Activated B cell treated with CpG ODN at 0.5 μM for 24 hours (primary cell): Measurements from ENCODE around the gene GJB4. TPM values are rescaled to one million over a fixed set of nuclear protein-coding genes. Genes with fewer than 3 reads are reported as not detected.

Source experiments
- ATAC-seq: fragments of 200-7000 bp; cut with Tn5 transposase; one replicate; pipeline ENCODE4 v1.10.0; 2021; ENCODE audit warnings: low read depth, mild to moderate bottlenecking, moderate library complexity
- CTCF ChIA-PET: fragments of 350-600 bp; sonication (Branson Sonifier 250); formaldehyde crosslinking; loops from one replicate; lab custom pipeline; 2021; ENCODE audit warnings: antibody characterized with exemption; lab: Charles Lee
- POLR2A ChIA-PET: fragments of 350-600 bp; sonication (Branson Sonifier 250); formaldehyde crosslinking; loops from one replicate; lab custom pipeline; 2021; ENCODE audit warnings: antibody characterized with exemption; lab: Charles Lee
- DNase-seq: peaks from one replicate; pipeline ENCODE4 v3.0.0; 2022
- H3K27ac Mint-ChIP-seq: one replicate; pipeline ENCODE4 v1.8.0; 2020; ENCODE audit warnings: mixed read lengths
- H3K27me3 Mint-ChIP-seq: one replicate; pipeline ENCODE4 v1.8.0; 2021; ENCODE audit warnings: mixed read lengths
- H3K36me3 Mint-ChIP-seq: one replicate; pipeline ENCODE4 v1.8.0; 2021; ENCODE audit warnings: low read depth, mixed read lengths
- H3K4me1 Mint-ChIP-seq: one replicate; pipeline ENCODE4 v1.8.0; 2021; ENCODE audit warnings: mixed read lengths
- H3K4me3 Mint-ChIP-seq: one replicate; pipeline ENCODE4 v1.8.0; 2020; ENCODE audit warnings: mild to moderate bottlenecking, mixed read lengths
- H3K9me3 Mint-ChIP-seq: one replicate; pipeline ENCODE4 v1.8.0; 2020; ENCODE audit warnings: mixed read lengths
- intact Hi-C: fragments of 100-400 bp; cut with micrococcal nuclease; formaldehyde crosslinking; loops from one replicate; pipeline ENCODE4 v1.15.1; 2024
- total RNA-seq: library from RNA; stranded (reverse); gene quantifications from 2 replicates; pipeline ENCODE4 v1.2.3, GENCODE V29; 2022
- TF ChIP-seq, protein P1 (sequence below): fragments of 200-600 bp; IDR thresholded peaks from one replicate; pipeline ENCODE4 v1.8.0; 2022; ENCODE audit warnings: antibody characterized with exemption, mild to moderate bottlenecking

The GJB4 gene
- total RNA-seq, 1 donor from 2014 or later, result not detected

GRCh38 chr1:34746785-34747637 is 12.5 kb upstream of the GJB4 start:
- no peak for DNase-seq
- ChIA-PET CTCF (no interaction called here), POLR2A (no interaction called here)
- Mint-ChIP-seq H3K4me1 (no peaks in the 10 kb centered on the region), H3K9me3 (no peaks in the 10 kb centered on the region), H3K36me3 (no peaks in the 10 kb centered on the region), H3K4me3 (no peak overlapping the region), H3K27ac (no peak overlapping the region), H3K27me3 (peaks cover 8% of the 10 kb centered on the region)
- TF ChIP-seq, protein P1, sequence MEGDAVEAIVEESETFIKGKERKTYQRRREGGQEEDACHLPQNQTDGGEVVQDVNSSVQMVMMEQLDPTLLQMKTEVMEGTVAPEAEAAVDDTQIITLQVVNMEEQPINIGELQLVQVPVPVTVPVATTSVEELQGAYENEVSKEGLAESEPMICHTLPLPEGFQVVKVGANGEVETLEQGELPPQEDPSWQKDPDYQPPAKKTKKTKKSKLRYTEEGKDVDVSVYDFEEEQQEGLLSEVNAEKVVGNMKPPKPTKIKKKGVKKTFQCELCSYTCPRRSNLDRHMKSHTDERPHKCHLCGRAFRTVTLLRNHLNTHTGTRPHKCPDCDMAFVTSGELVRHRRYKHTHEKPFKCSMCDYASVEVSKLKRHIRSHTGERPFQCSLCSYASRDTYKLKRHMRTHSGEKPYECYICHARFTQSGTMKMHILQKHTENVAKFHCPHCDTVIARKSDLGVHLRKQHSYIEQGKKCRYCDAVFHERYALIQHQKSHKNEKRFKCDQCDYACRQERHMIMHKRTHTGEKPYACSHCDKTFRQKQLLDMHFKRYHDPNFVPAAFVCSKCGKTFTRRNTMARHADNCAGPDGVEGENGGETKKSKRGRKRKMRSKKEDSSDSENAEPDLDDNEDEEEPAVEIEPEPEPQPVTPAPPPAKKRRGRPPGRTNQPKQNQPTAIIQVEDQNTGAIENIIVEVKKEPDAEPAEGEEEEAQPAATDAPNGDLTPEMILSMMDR, result no peak
- no peak for ATAC-seq
- intact Hi-C loops, result no loop called here

- intact Hi-C loops, result no loop called here
- POLR2A ChIA-PET, result no interaction called here
- H3K9me3 Mint-ChIP-seq, result no peaks in the 10 kb centered on the region
- no peak overlapping the region for H3K4me3 Mint-ChIP-seq
- H3K27ac Mint-ChIP-seq, result no peak overlapping the region
- peaks cover 8% of the 10 kb centered on the region for H3K27me3 Mint-ChIP-seq
- no peaks in the 10 kb centered on the region for H3K36me3 Mint-ChIP-seq
- TF ChIP-seq, protein P1, result no peak
- ATAC-seq (no peak), DNase-seq (no peak)
- CTCF ChIA-PET, result no interaction called here
- H3K4me1 Mint-ChIP-seq, result no peaks in the 10 kb centered on the region
Measured at GRCh38 chr1:34747638-34747941, 11.9 kb upstream of the GJB4 start.

DNA sequence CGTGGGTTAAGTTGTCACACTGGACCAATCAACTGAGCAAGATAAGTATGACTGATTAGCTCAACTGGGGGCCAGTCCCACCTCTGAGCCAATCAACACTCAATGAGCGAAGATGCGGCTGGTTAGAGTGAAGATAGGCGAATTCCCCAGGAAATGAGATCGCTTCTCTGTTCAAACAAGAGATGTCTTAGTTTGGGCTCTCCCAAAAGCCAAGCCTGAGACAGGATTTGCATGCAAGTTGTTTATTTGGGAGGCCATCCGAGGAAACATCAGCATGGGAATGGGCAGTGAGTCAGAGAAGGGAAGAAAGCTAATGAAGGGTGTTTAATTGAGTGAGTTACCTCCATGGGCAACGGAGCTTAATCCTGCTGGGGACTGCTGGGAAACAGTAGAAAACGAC is 9.5 kb upstream of the GJB4 start:
- Mint-ChIP-seq H3K9me3 (no peaks in the 10 kb centered on the region), H3K36me3 (no peaks in the 10 kb centered on the region), H3K4me1 (no peaks in the 10 kb centered on the region), H3K27ac (no peak overlapping the region), H3K4me3 (no peak overlapping the region), H3K27me3 (peaks cover 11% of the 10 kb centered on the region)
- ATAC-seq (no peak), DNase-seq (no peak)
- TF ChIP-seq, protein P1, result no peak
- CTCF ChIA-PET, result no interaction called here
- POLR2A ChIA-PET, result no interaction called here
- intact Hi-C loops, result no loop called here

DNA sequence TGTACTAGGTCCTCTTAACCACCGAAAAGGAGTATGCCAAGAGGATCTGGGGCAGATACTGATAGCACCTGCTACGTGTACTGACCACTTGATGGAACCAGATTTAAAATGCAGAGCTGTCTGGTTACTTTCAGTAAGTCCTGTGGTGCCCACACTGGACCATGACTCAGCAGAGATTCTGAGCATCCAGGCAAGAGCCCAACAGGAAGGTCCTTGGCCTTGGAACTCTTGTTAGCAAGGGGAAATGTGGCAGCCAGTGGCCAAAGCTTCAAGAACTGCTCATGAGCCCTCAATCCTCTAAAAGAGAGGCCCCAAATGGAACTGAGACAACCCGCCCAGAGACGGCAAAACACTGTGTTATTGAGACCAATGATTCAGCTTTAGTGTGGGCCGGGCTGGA is 8.9 kb upstream of the GJB4 start:
- Mint-ChIP-seq H3K9me3 (no peaks in the 10 kb centered on the region), H3K4me1 (no peaks in the 10 kb centered on the region), H3K27ac (no peak overlapping the region), H3K4me3 (no peak overlapping the region), H3K36me3 (no peaks in the 10 kb centered on the region), H3K27me3 (peaks cover 9% of the 10 kb centered on the region)
- ChIA-PET POLR2A (no interaction called here), CTCF (no interaction called here)
- TF ChIP-seq, protein P1, result no peak
- no peak for ATAC-seq
- intact Hi-C loops, result no loop called here
- DNase-seq, result no peak

- H3K27me3 Mint-ChIP-seq, result peaks cover 8% of the 10 kb centered on the region
- H3K9me3 Mint-ChIP-seq, result no peaks in the 10 kb centered on the region
- no peaks in the 10 kb centered on the region for H3K4me1 Mint-ChIP-seq
- no peak overlapping the region for H3K4me3 Mint-ChIP-seq
- DNase-seq (no peak), ATAC-seq (no peak)
- ChIA-PET CTCF (interaction anchor here (2.5 kb wide), 1 partner anchor 10 kb away, joined by 7 read pairs; no protein-coding TSS in a partner anchor), POLR2A (no interaction called here)
- TF ChIP-seq, protein P1, result no peak
- H3K27ac Mint-ChIP-seq, result no peak overlapping the region
- H3K36me3 Mint-ChIP-seq, result no peaks in the 10 kb centered on the region
- intact Hi-C loops, result no loop called here
Measured at GRCh38 chr1:34753163-34753562, 6.4 kb upstream of the GJB4 start.
